Keratinocyte (primary cell): ENCODE data around the gene DIAPH3. TPM values are rescaled to one million over a fixed set of nuclear protein-coding genes. Genes with fewer than 3 reads are reported as not detected.
A peak's percentile ranks its signal among the peaks of the same experiment; 100 is the strongest.

ENCODE experiments used
- DNase-seq: peaks from one replicate; pipeline ENCODE4 v3.0.0-alpha.2; 2011; ENCODE audit warnings: low read depth, missing footprints, low spot score
- FAIRE-seq: peaks from 2 replicates; lab custom pipeline; 2011; peaks lifted over from hg19 to GRCh38; lab: Jason Lieb, UNC
- H2AFZ ChIP-seq: 2 replicates; pipeline ENCODE4 v1.6.0; 2012; ENCODE audit warnings: low read length, control low read depth, inconsistent platforms; ENCODE audit not compliant: control insufficient read depth
- H3K27ac ChIP-seq: 2 replicates; pipeline ENCODE4 v1.5.1; 2011; ENCODE audit warnings: low read length; ENCODE audit not compliant: control insufficient read depth, insufficient read depth
- H3K27me3 ChIP-seq: 3 replicates; pipeline ENCODE4 v1.6.0; 2011; ENCODE audit warnings: low read length; ENCODE audit not compliant: control insufficient read depth, insufficient read depth; ENCODE audit errors: extremely low read depth
- H3K36me3 ChIP-seq, 2 experiments: 2 replicates in 1 of 2; 3 replicates in 1 of 2; pipeline ENCODE4 v1.5.1; 2011; ENCODE audit warnings: low read length in 2 of 2, mild to moderate bottlenecking in 1 of 2; ENCODE audit not compliant: control insufficient read depth in 2 of 2, insufficient read depth in 2 of 2; ENCODE audit errors: extremely low read depth in 1 of 2
- H3K4me1 ChIP-seq: 3 replicates; pipeline ENCODE4 v1.5.1; 2011; ENCODE audit warnings: low read length; ENCODE audit not compliant: control insufficient read depth, insufficient read depth; ENCODE audit errors: extremely low read depth
- H3K4me2 ChIP-seq: 3 replicates; pipeline ENCODE4 v1.6.0; 2011; ENCODE audit warnings: low read depth, low read length; ENCODE audit not compliant: control insufficient read depth, insufficient read depth; ENCODE audit errors: extremely low read depth
- H3K4me3 ChIP-seq, 3 experiments: fragments of 200-600 bp in 1 of 3; sonication (generic) in 1 of 3; 2 replicates in 2 of 3; 3 replicates in 1 of 3; pipeline ENCODE4 v1.5.1; 2011 to 2016; ENCODE audit warnings: low read length in 3 of 3, mild to moderate bottlenecking in 3 of 3, control low read depth in 2 of 3, inconsistent platforms in 1 of 3, low read depth in 1 of 3, mixed read lengths in 1 of 3, mixed run types in 1 of 3, moderate library complexity in 1 of 3; ENCODE audit not compliant: control insufficient read depth in 2 of 3, insufficient read depth in 2 of 3; ENCODE audit errors: extremely low read depth in 1 of 3
- H3K79me2 ChIP-seq: 2 replicates; pipeline ENCODE4 v1.6.0; 2012; ENCODE audit warnings: low read length; ENCODE audit not compliant: control insufficient read depth, insufficient read depth
- H3K9ac ChIP-seq: 3 replicates; pipeline ENCODE4 v1.6.0; 2011; ENCODE audit warnings: low read length; ENCODE audit not compliant: control insufficient read depth, insufficient read depth; ENCODE audit errors: extremely low read depth
- H3K9me1 ChIP-seq: 3 replicates; pipeline ENCODE4 v1.6.0; 2011; ENCODE audit warnings: low read length; ENCODE audit not compliant: control insufficient read depth, insufficient read depth; ENCODE audit errors: extremely low read depth
- H3K9me3 ChIP-seq: 2 replicates; pipeline ENCODE4 v1.5.1; 2012; ENCODE audit warnings: low read depth, low read length; ENCODE audit not compliant: control insufficient read depth
- H4K20me1 ChIP-seq: 3 replicates; pipeline ENCODE4 v1.6.0; 2011; ENCODE audit warnings: low read length; ENCODE audit not compliant: control insufficient read depth, insufficient read depth; ENCODE audit errors: extremely low read depth
- CTCF ChIP-seq, 3 experiments: IDR thresholded peaks in 1 of 3; conservative IDR thresholded peaks in 1 of 3; optimal IDR thresholded peaks in 1 of 3; 2 replicates in 2 of 3; 3 replicates in 1 of 3; pipeline versions ENCODE3 to v1.5.1; 2011; ENCODE audit warnings: low read length in 3 of 3, mild to moderate bottlenecking in 3 of 3, moderate library complexity in 2 of 3, control low read depth in 1 of 3, inconsistent platforms in 1 of 3; ENCODE audit not compliant: insufficient read depth in 2 of 3; ENCODE audit errors: extremely low read depth in 1 of 3
- EZH2 ChIP-seq: IDR thresholded peaks from one replicate; pipeline ENCODE4 v1.6.1; 2012; ENCODE audit warnings: inconsistent platforms, mild to moderate bottlenecking, low read length, moderate library complexity
- dilution Hi-C: fragments of 300-500 bp; cut with MboI; formaldehyde crosslinking; loops from one replicate; pipeline ENCODE4 v1.7.0; 2020; ENCODE audit warnings: low sequenced_read_pairs; ENCODE audit not compliant: extremely low pct_ligation_motif_present
- polyA plus RNA-seq, 5 experiments: library from polyadenylated mRNA; depleted of rRNA in 3 of 5; stranded (reverse) in 3 of 5; stranded (forward) in 1 of 5; unstranded in 1 of 5; fragments of >200 nt; gene quantifications; 1 replicate in 1 of 5; 2 replicates in 3 of 5; 3 replicates in 1 of 5; pipeline versions ENCODE4 v1.2.1 to v1.2.3, GENCODE V29; 2011 to 2012; ENCODE audit warnings: missing spikeins in 2 of 5, low read depth in 1 of 5, low replicate concordance in 1 of 5

Gene DIAPH3
- polyA plus RNA-seq, 1 donor (not counting 4 experiments of a cell fraction or from before 2014, with no cell fraction given) = 9.0 TPM

DNA sequence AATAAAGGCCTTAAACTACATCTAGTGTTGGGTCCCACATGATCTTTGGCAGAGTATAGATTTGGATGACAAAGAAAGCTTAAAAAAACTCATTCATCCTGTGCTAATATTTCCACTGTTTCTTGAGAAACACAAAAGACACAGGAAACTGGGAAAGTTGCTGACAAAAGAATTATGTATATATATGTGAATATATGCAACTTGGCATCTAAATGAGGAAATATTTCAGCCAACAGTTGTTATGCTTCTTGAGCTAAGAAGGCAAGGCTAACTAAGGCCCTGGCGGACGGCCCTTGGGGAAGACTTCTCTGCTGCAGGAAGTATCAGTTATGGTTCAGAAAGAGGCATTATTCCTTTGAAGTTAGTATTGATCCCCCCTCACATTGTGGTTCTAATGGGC is 491.8 kb downstream of the DIAPH3 start:
- TF ChIP-seq EZH2 (no peak), CTCF (optimal IDR thresholded peaks at IDR 0.05 in 1 of 3, IDR thresholded peaks at IDR 0.05 in 1 of 3, conservative IDR thresholded peaks at IDR 0.05 in 1 of 3; ENCODE audit: extremely low read depth in 1 of 3, insufficient read depth in 2 of 3, low read length in 3 of 3) (no peak)
- no peak for FAIRE-seq

GRCh38 chr13:59666504-59666903 is 497.2 kb downstream of the DIAPH3 start:
- FAIRE-seq (no peak), DNase-seq (no peak)
- Histone ChIP-seq H3K27me3 (no peaks in the 10 kb centered on the region), H3K9ac (no peak overlapping the region), H3K79me2 (no peaks in the 10 kb centered on the region), H4K20me1 (no peaks in the 10 kb centered on the region), H3K27ac (no peak overlapping the region), H3K4me2 (no peak overlapping the region), H3K36me3 (no peaks in the 10 kb centered on the region), H3K4me3 (no peak overlapping the region), H3K9me1 (no peaks in the 10 kb centered on the region), H3K9me3 (no peaks in the 10 kb centered on the region), H2AFZ (peak overlapping the region; percentile 27), H3K4me1 (no peaks in the 10 kb centered on the region)
- TF ChIP-seq EZH2 (no peak), CTCF (optimal IDR thresholded peaks at IDR 0.05 in 1 of 3, IDR thresholded peaks at IDR 0.05 in 1 of 3, conservative IDR thresholded peaks at IDR 0.05 in 1 of 3; ENCODE audit: extremely low read depth in 1 of 3, insufficient read depth in 2 of 3, low read length in 3 of 3) (no peak)
- dilution Hi-C loops = no loop called here

More for the DNA sequence above, 491.8 kb downstream of the DIAPH3 start:
- H4K20me1 ChIP-seq = no peaks in the 10 kb centered on the region
- H3K4me1 ChIP-seq = no peaks in the 10 kb centered on the region
- H3K79me2 ChIP-seq = no peaks in the 10 kb centered on the region
- DNase-seq = no peak
- dilution Hi-C loops = no loop called here
- no peak overlapping the region for H3K9ac ChIP-seq
- no peaks in the 10 kb centered on the region for H3K27me3 ChIP-seq
- H3K27ac ChIP-seq = no peak overlapping the region
- H3K36me3 ChIP-seq = no peaks in the 10 kb centered on the region
- no peak overlapping the region for H2AFZ ChIP-seq
- no peak overlapping the region for H3K4me3 ChIP-seq
- H3K4me2 ChIP-seq = no peak overlapping the region
- no peaks in the 10 kb centered on the region for H3K9me1 ChIP-seq
- H3K9me3 ChIP-seq = no peaks in the 10 kb centered on the region
